Mesenteric fat pad (tissue), 1 donor: Measurements from ENCODE around the gene CDR2L. TPM values are rescaled to one million over a fixed set of nuclear protein-coding genes. Genes with fewer than 3 reads are reported as not detected.
A peak's percentile ranks its signal among the peaks of the same experiment; 100 is the strongest.

Experiments
- DNase-seq: peaks from one replicate; pipeline ENCODE4 v3.0.0-alpha.2; 2020; ENCODE audit warnings: low spot score
- long read RNA-seq: library from polyadenylated mRNA; unstranded; transcript quantifications from one replicate; pipeline ENCODE4 v2.0.0, GENCODE V29; 2020
- total RNA-seq: library from RNA; stranded (reverse); fragmentation: NEBNext Ultra II Directional; extraction: Animal tissue kit (Norgen Biotek cat#: 25700); gene quantifications from one replicate; pipeline ENCODE4 v1.2.1, GENCODE V29; 2021
- donor health status: DM: yes; HTN: yes; CAD: no.

CDR2L gene
- total RNA-seq = 29.9 TPM
- long read RNA-seq, partial matches to known transcripts = 17 of 18 reads
- long read RNA-seq, other reads (novel, unspliced or antisense) = 1 of 18 reads

DNA sequence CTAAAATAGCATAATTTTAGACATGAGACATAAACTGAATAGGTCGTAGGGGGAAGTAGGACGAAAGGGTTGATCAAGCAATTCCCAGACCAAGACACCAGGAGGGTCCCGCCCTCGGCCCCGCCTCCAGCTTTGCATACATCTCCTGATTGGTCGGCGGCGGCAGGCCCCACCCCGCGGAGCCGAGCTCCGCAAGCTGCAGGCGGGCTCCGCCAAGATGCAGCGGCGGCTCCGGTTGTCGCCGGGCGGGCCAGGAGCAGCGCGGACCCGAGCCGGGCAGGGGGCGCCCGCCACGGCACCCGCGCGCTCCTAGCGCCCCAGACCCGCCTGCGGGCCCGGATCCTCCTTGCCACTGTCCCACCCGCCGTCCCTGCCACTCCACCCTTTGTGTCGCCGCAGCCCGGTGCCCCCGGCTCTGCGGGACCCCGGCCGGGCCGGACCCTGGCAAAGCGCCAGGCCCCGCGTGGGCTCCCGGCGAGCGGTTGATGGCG, at the start of gene CDR2L:
TSS of gene CDR2L (plus strand) at position 215 of the 491 bp plus-strand sequence. CDS start 412 bp downstream, outside the sequence.
- DNase-seq = peak; percentile 99

DNA sequence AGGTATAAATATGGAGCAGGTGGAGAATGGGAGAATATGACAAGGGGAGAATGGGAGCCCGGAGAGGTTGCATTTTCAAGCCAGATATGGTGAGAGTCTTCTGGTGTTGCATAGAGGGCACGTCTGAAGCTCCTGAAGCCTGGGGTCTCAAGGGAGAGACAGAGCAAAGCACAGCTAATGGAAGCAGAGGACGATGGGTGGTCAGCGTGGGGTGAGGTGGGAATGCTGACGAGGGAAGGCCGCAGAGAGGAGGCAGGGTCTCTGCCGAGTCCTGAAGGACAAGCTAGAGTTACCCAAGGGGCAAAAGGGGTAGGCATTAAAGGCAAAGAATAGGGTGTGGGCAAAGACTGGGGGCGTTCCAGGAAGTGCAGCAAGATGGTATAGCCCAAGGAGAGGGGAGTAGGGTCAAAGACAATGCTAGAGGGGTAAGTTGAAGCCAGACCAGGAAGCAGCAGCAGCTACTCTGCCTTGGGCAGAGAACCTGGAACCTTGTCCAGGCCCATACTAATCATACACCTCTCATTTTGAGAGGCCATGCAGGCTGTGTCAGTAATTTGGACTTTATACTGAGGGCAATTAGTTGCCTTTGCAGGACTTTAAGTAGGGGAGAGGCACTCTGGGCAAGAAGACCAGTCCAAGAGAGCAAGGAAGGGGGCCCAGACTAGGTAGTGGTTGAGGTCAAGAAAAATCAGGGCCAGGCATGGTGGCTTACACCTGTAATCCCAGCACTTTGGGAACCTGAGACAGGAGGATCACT, 49.1 kb upstream of the CDR2L start:
- DNase-seq = no peak

DNA sequence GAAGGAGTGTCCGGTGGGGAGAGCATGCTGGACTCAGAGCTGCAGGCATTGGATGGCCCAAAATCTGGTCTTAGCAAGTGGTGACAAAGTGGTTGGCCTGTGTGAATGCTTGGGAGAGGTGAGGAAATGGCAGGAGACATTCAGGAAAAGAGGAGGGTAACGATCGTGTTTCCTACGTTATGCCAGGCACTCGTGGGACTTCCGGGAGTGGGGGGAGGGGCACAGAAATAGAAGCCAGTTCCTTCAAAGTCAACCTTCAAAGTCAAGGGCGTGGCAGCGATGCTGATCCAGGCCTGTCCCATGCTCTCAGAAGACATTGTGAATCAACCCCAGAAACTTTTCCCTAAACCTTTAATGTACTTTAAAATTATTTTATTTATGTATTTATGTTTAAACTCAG, 47.9 kb upstream of the CDR2L start:
- DNase-seq = no peak

DNA sequence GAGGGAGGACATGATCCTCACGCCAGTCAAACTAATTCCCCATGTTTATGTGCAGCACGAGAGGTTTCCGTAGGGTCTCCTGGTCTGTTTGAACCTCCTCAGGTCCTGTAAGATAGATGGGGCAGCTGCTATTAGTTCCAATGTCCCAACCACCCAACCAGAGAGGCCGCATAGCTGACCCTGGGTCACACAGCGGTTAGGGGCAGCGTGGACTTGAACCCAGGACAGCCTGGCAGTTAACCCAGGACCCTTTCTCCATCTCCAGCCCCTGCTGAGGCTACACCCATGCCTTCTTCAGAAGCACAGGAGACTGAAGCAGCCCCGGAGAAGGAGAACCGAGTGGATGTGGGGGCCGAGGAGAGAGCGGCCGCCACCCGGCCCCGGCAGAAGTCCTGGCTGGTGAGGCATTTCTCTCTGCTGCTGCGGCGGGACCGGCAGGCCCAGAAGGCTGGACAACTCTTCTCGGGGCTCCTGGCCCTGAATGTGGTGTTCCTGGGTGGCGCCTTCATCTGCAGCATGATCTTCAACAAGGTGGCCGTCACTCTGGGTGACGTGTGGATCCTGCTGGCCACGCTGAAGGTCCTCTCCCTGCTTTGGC, 46.2 kb upstream of the CDR2L start:
- no peak for DNase-seq

DNA sequence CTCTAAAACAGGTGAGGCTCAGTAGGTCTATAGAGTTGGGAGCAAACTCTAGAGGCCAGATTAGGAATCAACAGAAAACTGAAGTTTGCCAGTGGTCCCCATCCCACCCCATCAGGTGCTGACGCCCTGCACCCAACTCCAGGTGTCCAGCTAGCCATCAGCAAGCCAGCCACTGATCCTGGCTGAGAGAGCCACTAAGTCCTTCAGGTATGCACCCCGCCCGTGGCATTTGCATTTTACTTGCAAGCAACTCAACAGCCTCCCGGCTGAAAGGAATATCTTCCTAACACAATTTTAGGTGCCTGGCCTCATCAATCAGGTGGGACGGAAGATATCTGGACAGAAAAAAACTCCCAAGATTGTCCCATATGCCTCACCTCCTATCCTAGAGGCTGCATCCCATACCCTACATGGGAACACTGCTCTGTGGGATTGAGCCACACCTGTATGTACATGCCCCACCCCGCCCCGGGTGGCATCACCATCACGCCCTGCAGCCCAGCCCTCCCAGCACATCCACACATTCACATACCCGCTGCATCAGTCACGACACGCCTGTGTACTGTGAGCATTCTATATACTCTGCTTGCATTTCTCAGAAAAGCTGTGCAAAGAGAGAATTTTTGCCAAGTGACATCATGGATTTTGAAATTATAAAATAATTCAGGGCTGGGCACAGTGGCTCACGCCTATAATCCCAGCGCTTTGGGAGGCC, 43.5 kb upstream of the CDR2L start:
- DNase-seq = no peak

DNA sequence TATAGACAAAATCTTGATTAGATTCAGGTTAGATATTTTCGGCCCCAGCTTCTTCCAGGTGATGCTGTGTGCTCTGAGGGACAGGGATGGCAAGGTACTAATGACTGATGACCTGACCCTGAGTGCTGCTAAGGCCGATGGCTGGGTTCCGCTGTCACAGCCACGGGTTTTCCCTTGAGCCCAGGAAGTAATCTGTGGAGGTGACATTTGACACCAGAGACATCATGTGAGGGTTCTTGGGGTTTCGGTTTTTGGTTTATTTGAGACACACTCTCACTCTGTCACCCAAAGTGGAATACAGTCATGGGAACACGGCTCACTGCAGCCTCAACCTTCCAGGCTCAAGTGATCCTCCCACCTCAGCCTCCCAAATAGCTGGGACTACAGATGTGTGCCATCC, 41.9 kb upstream of the CDR2L start:
- no peak for DNase-seq

DNA sequence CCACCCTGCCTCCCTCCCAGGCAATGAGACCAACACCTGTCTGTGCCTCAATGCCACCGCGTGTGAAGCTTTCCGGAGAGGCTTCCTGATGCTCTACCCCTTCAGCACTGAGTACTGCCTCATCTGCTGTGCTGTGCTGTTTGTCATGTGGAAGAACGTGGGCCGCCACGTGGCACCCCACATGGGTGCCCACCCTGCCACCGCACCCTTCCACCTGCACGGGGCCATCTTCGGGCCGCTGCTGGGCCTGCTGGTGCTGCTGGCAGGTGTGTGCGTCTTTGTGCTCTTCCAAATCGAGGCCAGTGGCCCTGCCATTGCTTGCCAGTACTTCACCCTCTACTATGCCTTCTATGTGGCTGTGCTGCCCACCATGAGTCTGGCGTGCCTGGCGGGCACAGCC, 40.8 kb upstream of the CDR2L start:
- DNase-seq = no peak

DNA sequence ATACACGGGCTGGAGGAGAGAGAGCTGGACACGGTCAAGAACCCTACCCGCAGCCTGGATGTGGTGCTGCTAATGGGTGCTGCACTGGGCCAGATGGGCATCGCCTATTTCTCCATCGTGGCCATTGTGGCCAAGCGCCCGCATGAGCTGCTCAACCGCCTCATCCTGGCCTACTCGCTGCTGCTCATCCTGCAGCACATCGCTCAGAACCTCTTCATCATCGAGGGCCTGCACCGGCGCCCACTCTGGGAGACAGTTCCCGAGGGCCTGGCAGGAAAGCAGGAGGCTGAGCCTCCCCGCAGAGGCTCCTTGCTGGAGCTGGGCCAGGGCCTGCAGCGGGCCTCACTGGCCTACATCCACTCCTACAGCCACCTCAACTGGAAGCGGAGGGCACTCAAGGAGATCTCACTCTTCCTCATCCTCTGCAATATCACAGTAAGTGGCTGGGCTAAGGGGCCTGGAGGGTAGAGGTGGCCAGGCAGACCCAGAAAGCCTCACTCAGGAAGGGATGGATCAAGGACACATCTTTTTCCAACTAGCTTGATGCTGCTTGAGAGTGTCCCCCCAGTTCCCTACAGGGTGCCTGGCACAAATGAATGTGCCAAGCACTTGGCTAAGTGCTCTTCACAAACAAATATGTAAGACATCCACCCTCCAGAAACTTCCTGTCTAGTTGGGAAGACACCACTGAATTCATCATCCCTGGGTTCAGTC, 40.2 kb upstream of the CDR2L start:
- no peak for DNase-seq

DNA sequence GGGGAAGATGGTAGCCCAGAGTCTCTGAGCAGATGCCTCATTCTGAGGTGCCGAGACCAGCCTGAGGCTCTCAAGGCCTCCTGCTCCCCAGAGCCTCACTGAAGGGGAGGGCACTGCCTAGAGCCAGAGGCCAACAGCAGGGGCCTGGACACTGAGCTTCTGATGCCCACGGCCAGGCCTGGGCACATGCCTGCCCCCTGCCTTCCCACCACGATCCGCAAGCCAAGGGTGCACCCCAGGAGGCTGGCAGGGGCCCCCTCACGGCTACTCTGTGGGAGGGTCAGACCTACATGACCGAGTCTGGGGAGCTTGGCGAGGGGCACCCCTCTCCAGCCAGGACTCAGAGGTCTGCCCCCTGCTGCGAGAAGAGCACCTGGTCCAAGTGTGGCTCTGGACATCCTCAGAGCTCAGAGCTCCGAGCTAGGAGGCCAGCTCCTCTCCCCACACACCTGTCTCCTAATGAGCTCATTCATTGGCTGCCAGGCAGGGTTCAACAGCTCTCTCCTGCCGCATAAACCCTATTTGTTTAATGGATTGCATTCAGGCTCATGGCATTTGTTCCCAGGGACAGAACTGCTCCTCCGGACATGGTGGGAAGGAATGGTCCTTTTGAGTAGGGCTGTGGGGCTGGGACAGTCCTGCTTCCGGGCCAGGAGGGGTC, 37.8 kb upstream of the CDR2L start:
- no peak for DNase-seq

DNA sequence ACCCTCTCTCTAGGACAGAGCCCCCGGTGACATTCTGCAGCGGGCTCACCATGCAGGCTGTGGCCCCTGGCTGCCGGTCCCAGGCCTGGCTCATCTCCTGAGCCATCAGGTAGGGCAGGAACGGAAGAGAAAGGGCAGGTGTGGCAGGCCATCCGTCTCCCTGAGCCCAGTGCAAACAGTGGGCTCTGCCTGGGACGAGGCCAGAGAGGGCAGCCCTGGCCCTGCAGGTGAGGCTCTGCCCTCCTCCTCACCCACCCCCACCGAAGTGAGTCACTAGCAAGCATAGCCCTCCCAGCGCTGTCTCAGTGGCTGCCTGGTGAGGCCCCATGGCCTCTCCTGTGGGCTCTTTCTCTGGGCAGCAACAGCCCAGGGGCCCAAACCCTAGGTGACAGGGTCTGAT, 37.2 kb upstream of the CDR2L start:
- no peak for DNase-seq

DNA sequence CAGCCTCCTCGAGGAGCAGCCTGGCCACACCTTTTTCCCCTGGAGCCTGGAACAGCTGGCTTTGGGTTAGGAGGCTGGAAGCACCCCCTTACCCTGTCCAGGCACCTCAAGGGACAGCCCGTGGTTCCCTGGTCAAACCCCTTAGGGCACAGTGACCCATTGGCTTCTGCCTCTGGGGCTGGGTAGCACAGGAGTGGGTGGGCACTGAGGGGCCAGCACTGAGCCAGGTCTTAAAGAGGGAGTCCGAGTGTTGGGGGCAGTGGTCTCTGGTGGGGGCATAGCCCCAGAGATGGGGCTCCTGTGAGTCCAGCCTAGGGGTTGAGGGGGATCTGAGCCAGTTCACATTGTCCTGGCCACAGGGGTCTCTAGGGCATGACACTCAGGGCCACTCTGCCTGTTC, 36.4 kb upstream of the CDR2L start:
- no peak for DNase-seq

DNA sequence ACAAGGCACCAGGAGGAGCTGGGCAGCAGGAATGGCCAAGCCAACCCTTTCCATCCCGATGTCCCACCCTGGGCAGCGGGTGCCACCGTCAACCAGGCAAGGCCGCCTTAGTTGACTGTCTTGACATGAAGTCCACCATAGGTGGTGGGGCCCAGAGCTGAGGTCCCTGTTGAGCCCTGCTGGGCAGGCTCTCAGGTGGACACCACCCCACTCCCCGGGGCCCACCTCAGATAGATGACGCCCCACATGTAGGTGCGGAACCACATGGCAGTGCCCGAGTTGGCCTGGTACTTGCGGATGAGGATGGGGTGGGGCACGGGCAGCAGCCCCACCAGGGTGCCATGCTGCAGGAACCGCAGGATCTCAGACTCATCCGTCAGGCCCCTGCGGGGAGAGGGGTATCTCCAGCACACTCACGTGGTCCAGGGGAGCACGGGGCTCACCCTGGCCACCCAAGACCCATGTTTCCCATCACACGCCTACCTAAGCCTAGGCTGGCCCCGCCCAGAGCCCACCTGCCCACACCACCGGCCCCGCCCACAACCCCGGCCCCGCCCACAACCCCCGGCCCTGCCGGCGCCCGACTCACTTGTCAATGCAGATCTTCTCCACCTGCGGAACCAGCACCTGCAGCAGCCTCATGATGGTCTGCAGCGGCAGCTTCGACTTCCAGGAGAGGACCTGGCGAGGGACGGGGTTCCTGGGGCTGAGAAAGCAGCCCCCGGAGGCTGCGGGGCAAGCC, 35.6 kb upstream of the CDR2L start:
- DNase-seq = no peak

DNA sequence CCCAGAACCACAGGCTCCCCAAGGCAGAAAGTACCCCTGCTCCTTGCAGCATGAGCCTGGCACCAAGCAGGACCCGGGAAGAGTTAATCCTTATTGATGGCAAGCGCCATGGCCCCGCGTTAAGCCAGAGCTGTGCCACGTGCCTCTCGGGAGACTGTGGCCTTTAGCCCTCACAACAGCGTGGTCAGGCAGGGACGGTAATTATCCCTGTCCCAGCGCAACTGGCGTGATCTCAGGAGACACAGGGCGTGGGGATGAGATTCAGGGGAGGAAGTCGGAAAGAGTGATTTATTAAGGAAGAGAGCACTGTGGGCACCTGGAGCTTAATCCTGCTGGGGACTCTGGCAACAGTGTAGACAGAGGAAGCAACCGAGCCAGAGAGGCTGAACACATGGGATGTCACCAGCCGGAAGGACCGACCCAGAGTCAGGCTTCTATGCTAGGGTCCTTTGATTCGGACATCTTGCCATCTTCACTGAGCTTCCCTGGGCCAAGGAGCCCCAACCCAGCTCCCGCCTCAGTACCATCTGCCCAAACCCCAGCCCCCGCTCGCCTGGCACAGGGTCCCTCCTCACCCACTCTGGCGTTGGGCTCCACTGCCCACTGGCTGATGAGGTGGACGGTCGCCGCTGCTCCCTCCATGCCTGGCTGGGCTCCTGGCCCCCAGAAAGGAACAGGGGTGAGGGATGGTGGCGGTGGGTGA, 34.9 kb upstream of the CDR2L start:
- DNase-seq = no peak

DNA sequence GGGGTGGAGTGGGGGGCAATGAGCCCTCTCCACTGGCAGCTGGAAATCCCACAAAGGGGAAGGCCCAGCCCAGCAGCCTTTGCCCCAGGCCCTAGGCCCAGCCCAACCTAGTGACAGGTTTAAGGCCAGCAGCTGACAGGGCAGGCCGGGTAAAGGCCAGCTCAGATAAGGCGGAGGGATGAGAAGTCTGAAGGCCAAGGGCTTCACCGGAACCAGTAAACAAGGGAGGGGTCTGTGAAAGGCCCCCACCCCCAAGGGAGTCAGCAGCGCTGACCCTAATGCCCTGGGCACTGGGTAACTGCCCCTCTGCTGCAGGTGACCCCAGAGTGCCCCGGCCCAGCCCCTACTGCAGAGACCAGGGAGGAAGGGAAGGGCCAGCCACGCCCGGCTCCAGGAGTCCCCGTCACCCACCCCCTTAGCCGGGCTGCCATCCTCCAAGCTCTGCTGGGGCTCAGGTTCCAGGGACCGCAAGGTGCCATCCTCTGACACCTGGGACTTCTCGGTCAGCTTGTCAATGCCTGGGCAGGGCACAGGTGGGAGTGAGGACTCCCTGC, 34.2 kb upstream of the CDR2L start:
- DNase-seq = no peak

DNA sequence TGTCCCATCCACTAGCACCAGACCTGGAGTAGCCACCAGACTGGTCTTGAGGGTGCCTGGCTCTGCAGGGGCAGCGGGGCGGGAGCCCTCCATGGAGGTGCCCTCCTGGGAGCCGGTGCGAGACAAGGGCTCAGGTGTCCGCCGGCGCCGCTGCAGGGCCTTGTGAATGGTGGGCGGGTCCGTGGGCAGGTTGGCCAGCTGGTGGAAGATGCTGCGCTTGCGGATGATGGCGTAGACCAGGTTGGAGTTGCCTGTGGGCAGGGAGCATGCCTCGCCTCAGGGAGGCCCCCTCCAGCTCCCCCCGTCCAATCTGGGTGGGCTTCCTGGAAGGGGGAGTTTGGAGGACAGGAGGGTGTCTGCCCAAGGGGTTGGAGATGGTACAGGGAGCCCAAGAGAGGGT, 33.3 kb upstream of the CDR2L start:
- DNase-seq = no peak

DNA sequence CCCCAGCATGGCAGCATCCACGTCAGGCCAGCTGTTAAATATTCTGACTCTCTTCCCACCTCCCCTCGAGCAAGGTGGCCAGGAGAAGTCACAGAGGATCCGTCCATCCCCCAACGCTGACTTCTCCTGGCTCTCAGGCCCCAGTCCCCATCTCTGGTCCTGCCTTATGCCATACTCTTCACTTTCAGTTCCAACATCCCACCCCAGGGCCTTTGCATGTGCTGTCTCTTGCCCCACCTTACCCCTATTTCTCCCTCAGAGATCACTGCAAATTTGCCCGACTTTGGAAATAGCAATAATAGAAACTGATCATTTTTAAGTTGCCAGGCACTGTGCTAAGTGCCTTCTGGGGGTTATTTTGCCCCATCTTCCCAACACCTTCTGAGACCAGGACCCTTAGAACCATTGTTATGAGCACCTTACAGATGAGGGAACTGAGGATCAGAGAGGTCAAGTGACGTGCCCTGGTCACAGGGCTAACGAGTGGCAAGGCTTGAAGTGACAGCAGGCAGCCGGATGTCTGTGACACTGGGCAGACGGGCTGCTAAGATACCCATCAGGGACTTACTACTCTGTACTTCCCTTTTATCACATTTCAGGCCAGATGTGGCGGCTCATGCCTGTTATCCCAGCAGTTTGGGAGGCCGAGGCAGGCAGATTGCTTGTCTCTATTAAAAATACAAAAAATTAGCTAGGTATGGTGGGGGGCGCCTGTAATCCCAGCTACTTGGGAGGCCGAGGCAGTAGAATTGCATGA, 32.6 kb upstream of the CDR2L start:
- no peak for DNase-seq

DNA sequence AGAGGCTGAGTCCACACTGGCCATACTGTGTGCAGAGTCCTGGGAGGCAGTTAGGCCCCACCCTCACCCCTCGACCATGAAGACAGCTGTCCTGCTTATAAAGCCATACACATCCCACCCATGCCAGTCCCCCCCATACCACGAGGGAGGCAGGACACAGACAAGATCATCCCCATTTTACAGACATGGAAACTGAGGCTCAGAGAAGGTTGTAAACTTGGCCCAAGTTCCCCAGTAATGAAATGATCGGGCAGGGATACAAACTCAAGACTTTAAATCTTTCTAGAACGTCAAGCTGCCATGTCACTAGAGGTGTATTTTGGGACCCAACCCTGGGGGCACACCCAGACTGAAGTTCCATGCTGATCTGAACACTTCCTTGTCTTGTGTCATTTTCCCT, 31.3 kb upstream of the CDR2L start:
- no peak for DNase-seq

DNA sequence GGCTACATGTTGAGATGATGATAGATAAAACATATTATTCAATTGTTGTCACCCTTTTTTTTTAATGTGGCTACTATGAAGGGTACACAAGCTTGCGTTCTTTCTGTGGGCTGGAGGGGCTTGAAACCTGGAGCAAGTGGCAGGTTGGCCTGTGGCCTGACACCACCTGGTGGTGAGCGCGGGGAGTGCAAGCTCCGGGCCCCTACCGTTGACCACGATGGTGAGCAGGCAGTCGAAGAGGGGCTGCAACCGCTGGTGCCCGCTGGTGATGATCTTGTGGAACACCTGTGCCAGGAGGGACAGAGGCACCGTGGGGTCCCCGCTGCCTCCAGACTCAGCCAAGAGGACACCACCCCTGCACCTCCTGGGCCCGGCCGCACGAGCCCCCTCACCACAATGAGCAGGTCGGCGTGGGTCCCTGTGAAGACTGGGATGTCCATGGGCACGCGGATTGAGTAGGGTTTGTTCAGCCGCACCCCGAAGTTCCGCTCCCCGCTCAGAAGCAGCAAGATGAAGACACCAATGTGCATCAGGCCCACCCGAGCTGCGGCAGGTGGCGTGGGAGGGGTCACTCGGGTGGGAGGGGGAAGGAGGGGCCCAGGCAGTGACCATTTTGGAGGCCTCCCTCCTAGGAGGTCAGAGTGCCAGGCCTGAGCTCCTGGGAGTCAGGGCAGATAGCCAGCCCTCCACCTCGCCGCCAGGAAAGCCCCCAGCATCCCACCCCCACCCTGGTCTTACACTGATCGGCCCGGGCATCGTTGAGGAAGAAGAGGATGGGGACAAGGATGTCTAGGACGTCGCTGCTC, 29.3 kb upstream of the CDR2L start:
- no peak for DNase-seq
